GM18502 (cell line): ENCODE results near the gene FAM117A.

Experiments
- ATAC-seq: cut with Tn5 transposase; IDR thresholded peaks from one replicate; pipeline ENCODE4 v1.9.1; 2021; ENCODE audit warnings: mild to moderate bottlenecking; ENCODE audit not compliant: unreplicated experiment, poor library complexity

Gene FAM117A

GRCh38 chr17:49715717-49716279 lies 48.1 kb downstream of the FAM117A start:
- no peak for ATAC-seq

GRCh38 chr17:49715216-49715615 lies 48.7 kb downstream of the FAM117A start:
- ATAC-seq: no peak

- no peak for ATAC-seq
Measured at GRCh38 chr17:49708515-49709183, 55.3 kb downstream of the FAM117A start.

- peak; percentile 93 for ATAC-seq
Measured at GRCh38 chr17:49707608-49708514, 56.1 kb downstream of the FAM117A start, which contains the start of gene SLC35B1. Gene SLC35B1 (minus strand): TSS chr17:49707964. CDS start chr17:49707833, 131 bp downstream.

GRCh38 chr17:49707246-49707607 lies 56.7 kb downstream of the FAM117A start:
- ATAC-seq: no peak

- no peak for ATAC-seq
Measured at GRCh38 chr17:49705254-49705653, 58.7 kb downstream of the FAM117A start.

GRCh38 chr17:49703557-49704277 lies 60.2 kb downstream of the FAM117A start:
- no peak for ATAC-seq

- ATAC-seq: no peak
Measured at GRCh38 chr17:49700960-49701359, 63.0 kb downstream of the FAM117A start.

GRCh38 chr17:49699966-49700575 lies 63.9 kb downstream of the FAM117A start:
- ATAC-seq: no peak

GRCh38 chr17:49698005-49698404 lies 65.9 kb downstream of the FAM117A start:
- ATAC-seq: no peak

- ATAC-seq: peak; percentile 58
Measured at GRCh38 chr17:49696233-49696761, 67.6 kb downstream of the FAM117A start.

- no peak for ATAC-seq
Measured at GRCh38 chr17:49695698-49696232, 68.2 kb downstream of the FAM117A start.

- ATAC-seq: no peak
Measured at GRCh38 chr17:49694847-49695697, 68.9 kb downstream of the FAM117A start.

GRCh38 chr17:49692751-49693150 lies 71.2 kb downstream of the FAM117A start:
- no peak for ATAC-seq

- ATAC-seq: no peak
Measured at GRCh38 chr17:49691677-49692191, 72.2 kb downstream of the FAM117A start.

GRCh38 chr17:49691086-49691676 lies 72.8 kb downstream of the FAM117A start:
- no peak for ATAC-seq

GRCh38 chr17:49690256-49690655 lies 73.7 kb downstream of the FAM117A start:
- ATAC-seq: no peak

GRCh38 chr17:49688848-49689247 lies 75.1 kb downstream of the FAM117A start:
- ATAC-seq: no peak
